IMR-90 (cell line): ENCODE measurements around the gene RASSF5.

Experiments used
- BHLHE40 ChIP-seq: fragments of 150-350 bp; IDR thresholded peaks from 2 replicates; pipeline ENCODE4 v1.6.1; 2016; ENCODE audit warnings: mild to moderate bottlenecking, low read depth, low read length
- CEBPB ChIP-seq: IDR thresholded peaks from 2 replicates; pipeline ENCODE4 v1.6.1; 2012; ENCODE audit warnings: low read depth, low read length, improper control_type of control experiment
- CHD1 ChIP-seq: IDR thresholded peaks from 2 replicates; pipeline ENCODE4 v1.6.1; 2012; ENCODE audit warnings: low read depth, low read length, improper control_type of control experiment
- FOS ChIP-seq: fragments of 150-350 bp; IDR thresholded peaks from 2 replicates; pipeline ENCODE4 v1.6.1; 2016; ENCODE audit warnings: low read depth, low read length
- MXI1 ChIP-seq: IDR thresholded peaks from 2 replicates; pipeline ENCODE4 v1.6.1; 2012; ENCODE audit warnings: low read depth, mild to moderate bottlenecking, low read length, moderate library complexity, borderline replicate concordance
- NFE2L2 ChIP-seq: fragments of 150-350 bp; IDR thresholded peaks from 2 replicates; pipeline ENCODE4 v1.6.1; 2016; ENCODE audit warnings: low read depth, mild to moderate bottlenecking, low read length
- POLR2A ChIP-seq: IDR thresholded peaks from 2 replicates; pipeline ENCODE4 v1.6.1; 2012; ENCODE audit warnings: mild to moderate bottlenecking, low read depth, low read length
- RAD21 ChIP-seq: IDR thresholded peaks from 2 replicates; pipeline ENCODE4 v1.6.1; 2012; ENCODE audit warnings: low read length, improper control_type of control experiment
- RCOR1 ChIP-seq: IDR thresholded peaks from 2 replicates; pipeline ENCODE4 v1.6.1; 2012; ENCODE audit warnings: mild to moderate bottlenecking, low read length, improper control_type of control experiment; ENCODE audit not compliant: insufficient replicate concordance
- RFX5 ChIP-seq: IDR thresholded peaks from 2 replicates; pipeline ENCODE4 v1.8.0; 2012; ENCODE audit warnings: low read depth, mild to moderate bottlenecking, low read length, moderate library complexity
- SMC3 ChIP-seq: fragments of 150-350 bp; IDR thresholded peaks from 2 replicates; pipeline ENCODE4 v1.6.1; 2016; ENCODE audit warnings: low read depth, mild to moderate bottlenecking, antibody characterized with exemption, low read length, moderate library complexity
- TF ChIP-seq, protein P1 (sequence below): conservative IDR thresholded peaks from 2 replicates; pipeline ENCODE4 v1.5.1; 2012; ENCODE audit warnings: mild to moderate bottlenecking, low read depth, low read length, improper control_type of control experiment
- TF ChIP-seq, protein P2 (sequence below): fragments of 150-350 bp; IDR thresholded peaks from 2 replicates; pipeline ENCODE4 v1.6.1; 2017; ENCODE audit warnings: mild to moderate bottlenecking, antibody characterized with exemption, low read length, low read depth
- TF ChIP-seq, protein P3 (sequence below): fragments of 150-350 bp; IDR thresholded peaks from 2 replicates; pipeline ENCODE4 v1.6.1; 2016; ENCODE audit warnings: low read depth, mild to moderate bottlenecking, low read length, moderate library complexity, borderline replicate concordance

DNA sequence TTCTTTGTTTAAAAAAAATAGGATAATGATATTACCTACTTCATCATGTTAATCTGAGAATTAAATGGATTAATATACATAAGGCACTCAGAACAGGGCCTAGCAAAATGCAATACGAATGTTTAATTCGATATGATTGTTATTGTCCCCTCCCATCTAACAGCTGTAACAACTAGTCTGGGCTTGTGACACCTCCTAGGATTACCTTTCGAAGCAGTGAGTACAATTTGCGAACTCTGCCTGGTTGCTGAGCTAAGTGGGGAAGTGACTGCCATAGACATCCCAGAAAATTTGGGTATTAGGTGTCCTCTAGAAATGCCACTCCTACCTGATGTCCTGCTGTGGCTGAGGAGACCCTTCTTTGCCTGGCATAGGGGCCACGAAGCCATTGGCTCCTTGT lies 3.0 kb downstream of the RASSF5 start:
- TF ChIP-seq, protein P1, sequence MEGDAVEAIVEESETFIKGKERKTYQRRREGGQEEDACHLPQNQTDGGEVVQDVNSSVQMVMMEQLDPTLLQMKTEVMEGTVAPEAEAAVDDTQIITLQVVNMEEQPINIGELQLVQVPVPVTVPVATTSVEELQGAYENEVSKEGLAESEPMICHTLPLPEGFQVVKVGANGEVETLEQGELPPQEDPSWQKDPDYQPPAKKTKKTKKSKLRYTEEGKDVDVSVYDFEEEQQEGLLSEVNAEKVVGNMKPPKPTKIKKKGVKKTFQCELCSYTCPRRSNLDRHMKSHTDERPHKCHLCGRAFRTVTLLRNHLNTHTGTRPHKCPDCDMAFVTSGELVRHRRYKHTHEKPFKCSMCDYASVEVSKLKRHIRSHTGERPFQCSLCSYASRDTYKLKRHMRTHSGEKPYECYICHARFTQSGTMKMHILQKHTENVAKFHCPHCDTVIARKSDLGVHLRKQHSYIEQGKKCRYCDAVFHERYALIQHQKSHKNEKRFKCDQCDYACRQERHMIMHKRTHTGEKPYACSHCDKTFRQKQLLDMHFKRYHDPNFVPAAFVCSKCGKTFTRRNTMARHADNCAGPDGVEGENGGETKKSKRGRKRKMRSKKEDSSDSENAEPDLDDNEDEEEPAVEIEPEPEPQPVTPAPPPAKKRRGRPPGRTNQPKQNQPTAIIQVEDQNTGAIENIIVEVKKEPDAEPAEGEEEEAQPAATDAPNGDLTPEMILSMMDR: no peak
- TF ChIP-seq MXI1 (no peak), NFE2L2 (no peak), CEBPB (no peak), SMC3 (no peak), POLR2A (no peak), CHD1 (no peak), RAD21 (no peak), BHLHE40 (no peak), RCOR1 (no peak), RFX5 (no peak), FOS (no peak)
- TF ChIP-seq, protein P2, sequence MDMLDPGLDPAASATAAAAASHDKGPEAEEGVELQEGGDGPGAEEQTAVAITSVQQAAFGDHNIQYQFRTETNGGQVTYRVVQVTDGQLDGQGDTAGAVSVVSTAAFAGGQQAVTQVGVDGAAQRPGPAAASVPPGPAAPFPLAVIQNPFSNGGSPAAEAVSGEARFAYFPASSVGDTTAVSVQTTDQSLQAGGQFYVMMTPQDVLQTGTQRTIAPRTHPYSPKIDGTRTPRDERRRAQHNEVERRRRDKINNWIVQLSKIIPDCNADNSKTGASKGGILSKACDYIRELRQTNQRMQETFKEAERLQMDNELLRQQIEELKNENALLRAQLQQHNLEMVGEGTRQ: no peak
- TF ChIP-seq, protein P3, sequence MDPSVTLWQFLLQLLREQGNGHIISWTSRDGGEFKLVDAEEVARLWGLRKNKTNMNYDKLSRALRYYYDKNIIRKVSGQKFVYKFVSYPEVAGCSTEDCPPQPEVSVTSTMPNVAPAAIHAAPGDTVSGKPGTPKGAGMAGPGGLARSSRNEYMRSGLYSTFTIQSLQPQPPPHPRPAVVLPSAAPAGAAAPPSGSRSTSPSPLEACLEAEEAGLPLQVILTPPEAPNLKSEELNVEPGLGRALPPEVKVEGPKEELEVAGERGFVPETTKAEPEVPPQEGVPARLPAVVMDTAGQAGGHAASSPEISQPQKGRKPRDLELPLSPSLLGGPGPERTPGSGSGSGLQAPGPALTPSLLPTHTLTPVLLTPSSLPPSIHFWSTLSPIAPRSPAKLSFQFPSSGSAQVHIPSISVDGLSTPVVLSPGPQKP: no peak
